HG02981 (cell line): Measurements from ENCODE around the gene UBR4.

Experiments used
- ATAC-seq: cut with Tn5 transposase; IDR thresholded peaks from one replicate; pipeline ENCODE4 v1.9.1; 2021; ENCODE audit warnings: mild to moderate bottlenecking, moderate library complexity; ENCODE audit not compliant: unreplicated experiment

Gene UBR4

DNA sequence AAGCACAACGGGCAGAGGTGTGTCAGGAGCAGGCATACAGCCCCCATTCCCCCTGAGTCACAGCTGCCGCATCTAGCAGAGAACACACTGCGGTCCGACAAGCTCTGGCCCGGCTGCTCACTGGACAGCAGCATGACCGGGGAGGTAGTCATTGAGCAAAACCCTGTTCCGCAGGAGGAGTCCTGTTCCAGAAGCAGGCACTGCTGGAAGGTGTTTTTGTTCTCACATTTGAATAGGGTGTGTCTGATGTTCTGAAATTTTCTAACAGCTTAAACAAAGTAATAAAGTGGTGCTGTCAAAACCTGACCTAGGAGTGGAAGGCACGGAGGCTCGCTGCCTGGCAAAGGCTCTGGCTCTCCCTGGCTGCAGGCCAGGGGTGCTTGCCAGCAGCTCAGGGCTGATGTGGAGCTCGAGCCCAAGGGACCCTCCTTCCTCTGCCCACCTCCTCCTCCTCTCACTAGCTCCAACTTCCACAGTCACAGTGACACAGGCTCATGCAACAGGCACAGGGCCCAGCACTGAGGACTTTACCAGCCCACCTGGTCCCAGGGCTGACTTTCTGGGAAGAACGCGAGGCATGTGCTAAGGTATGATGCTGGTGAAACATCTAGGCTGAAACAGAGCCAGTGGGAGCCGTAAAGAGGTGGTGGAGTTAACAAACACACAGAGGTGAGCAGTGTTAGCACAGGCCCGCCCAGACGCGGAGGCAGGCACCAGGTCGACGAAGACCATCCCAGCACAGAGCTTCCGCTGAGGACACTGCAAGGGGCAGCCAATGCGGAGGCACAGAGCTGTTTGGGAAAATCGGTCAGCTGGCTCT is 135.0 kb downstream of the UBR4 start:
- ATAC-seq, result no peak

- ATAC-seq, result no peak
Measured at GRCh38 chr1:19074361-19074901, 135.6 kb downstream of the UBR4 start.

DNA sequence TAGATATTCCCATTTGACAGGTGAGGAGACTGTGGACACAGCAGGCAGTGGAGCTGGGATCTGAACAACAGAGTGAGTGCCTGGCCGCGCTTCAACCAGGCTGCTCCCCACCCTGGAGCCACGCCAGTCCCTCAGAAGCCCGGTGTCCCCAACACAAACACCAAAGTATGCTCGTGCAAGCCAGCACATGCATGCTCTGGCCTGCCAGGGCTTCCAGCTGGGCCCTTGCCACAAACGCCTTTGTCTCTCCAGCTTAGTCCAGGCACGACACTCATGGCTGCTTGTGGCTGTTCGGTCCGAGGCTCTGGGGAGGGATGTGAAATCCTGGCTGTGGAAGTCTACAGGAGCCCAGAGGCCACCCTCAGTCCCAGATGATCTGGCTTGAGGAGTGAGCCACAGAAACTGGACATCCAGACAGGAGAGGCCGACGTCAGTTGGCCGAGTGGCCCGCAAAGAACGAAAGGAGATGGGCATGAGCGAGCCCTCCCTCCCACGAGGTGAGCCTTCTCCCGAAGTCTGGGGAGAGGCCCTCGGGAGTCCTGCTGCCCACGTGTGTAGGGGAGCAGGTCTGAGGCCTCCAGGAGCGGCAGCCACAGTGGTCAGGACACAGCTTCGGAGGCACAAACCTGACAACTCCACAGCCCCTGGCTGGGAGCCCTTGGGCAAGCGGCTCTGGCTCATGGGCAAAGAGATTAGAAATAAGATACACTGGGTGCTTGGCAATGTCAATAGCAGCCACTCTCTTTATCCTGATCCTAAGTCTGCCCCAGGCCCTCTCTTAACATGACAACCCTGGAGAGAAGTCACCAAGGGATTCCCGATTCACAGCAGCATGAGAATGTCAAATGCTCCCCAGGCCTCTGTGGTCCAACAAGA is 136.5 kb downstream of the UBR4 start:
- ATAC-seq, result no peak

DNA sequence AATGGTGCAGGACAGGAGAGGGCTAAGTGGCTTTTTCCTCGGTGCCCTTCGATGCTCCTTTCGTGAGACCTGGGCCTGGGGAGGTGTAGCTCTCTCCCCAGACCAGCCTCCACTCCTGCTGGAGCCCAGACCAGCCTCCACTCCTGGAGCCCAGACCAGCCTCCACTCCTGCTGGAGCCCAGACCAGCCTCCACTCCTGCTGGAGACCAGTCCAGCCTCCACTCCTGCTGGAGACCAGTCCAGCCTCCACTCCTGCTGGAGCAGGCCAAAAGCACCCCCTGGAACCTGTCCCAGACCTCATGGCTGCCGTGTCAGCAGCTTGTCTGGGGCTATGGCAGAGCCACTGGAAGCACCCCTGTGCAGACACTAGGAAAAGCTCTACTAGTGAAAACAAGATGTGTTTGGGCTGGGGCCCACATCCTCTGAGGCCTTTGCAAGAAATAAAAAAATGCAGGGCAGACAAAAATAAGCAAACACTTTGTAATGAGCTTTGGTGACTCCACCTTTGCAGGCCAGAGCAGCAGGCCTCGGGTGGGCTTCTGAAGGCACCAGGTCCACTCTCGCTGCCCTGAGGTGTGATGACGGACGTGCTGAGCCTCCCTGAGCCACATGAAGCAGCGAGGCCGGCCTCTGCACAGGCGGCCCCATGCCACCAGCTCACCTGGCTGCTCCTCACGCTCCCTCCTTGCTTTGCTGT is 137.6 kb downstream of the UBR4 start:
- no peak for ATAC-seq

GRCh38 chr1:19071674-19072281 is 138.3 kb downstream of the UBR4 start:
- ATAC-seq, result no peak

GRCh38 chr1:19070891-19071621 is 139.0 kb downstream of the UBR4 start:
- no peak for ATAC-seq

DNA sequence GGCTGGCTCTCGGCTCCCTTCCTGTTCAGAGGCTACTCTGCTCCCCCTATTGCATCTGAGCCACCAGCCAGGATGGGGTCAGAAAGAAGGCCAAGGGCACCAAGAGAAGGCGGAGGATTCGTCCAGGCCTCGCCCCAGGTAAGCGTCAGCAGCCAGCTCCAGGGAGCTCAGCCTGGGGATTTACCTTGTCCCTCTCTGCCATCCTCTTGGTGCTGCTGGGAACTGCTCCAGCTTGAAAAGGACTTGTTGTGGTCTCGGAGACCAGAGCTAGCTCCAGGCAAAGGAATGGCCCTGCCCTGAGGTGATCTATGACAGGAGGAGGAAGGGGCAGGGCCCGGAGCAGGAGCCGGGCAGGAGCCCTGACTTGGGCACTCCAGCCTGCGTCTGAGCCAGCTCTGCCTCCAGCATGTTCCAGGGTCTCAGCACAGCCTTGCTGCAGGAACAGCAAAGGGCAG is 139.8 kb downstream of the UBR4 start:
- ATAC-seq, result no peak

DNA sequence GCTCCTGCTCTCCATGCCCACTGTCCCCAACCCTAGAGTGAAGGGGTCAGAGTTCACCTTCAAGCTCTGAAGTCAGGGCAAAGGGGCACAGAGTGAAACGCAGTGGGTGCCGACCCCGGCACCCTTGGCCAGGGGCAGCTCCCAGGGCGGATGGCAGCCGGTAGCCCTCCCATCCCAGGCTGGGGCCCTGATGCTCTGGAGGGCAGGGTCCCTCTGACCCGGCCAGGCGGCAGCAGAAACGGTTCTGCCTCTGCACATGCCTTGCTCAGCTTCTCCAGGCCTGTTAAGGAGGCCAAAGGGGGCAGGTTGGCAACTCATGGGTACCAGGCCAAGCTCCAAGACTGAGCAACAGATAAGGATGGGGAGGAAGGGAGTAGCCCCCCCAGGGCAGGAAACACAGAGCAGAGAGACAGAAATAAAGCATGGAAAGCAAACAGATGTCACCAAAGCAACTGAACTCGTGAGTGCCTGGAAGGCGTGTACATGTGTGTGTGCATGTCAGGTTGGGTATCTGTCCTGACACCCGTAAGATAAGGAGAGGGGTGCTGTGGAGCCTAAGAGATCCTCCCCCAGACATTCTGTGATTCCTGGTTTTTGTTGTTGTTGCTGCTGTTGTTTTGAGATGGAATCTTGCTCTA is 141.3 kb downstream of the UBR4 start:
- no peak for ATAC-seq

DNA sequence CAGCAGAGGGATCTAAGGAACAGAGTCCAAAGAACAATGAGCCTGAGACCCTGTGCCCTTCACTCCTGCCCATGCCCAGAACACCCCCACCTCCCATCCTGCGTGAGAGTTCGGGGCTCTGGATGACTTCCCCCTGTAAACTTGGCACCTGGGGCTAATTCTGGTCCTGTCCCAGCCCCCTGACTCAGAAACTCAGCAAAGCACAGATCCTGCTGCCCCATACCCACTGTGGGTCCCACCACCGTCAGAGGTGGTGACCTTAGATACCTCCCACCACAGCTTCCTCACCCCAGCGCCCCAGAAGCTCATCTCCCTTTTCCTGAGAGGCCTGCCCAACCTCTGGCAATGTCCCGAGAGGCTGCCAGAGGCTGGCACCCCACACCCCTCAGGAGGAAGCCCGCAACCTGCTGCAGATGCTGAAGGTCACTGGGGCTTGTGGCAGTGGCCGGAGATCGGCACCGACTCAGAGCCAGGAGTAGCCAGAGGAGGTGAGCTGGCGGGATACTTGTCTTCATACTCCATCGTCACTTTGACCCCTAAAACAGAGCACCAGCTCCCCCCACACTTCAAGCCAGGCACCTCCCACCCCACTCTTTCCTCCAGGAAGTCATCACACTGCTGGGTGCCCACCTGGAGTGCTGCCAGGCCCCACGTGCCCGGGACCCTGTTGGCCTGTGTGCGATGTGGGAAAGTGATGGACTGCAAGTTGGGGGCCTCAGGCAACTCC is 142.0 kb downstream of the UBR4 start:
- no peak for ATAC-seq

GRCh38 chr1:19067182-19067911 is 142.7 kb downstream of the UBR4 start:
- ATAC-seq, result no peak

GRCh38 chr1:19066874-19067181 is 143.2 kb downstream of the UBR4 start:
- ATAC-seq, result no peak

- ATAC-seq, result no peak
Measured at GRCh38 chr1:19066248-19066873, 143.7 kb downstream of the UBR4 start.

GRCh38 chr1:19065526-19066247 is 144.4 kb downstream of the UBR4 start:
- ATAC-seq, result no peak

GRCh38 chr1:19064906-19065450 is 145.1 kb downstream of the UBR4 start:
- ATAC-seq, result no peak

GRCh38 chr1:19063122-19063521 is 146.9 kb downstream of the UBR4 start:
- no peak for ATAC-seq

DNA sequence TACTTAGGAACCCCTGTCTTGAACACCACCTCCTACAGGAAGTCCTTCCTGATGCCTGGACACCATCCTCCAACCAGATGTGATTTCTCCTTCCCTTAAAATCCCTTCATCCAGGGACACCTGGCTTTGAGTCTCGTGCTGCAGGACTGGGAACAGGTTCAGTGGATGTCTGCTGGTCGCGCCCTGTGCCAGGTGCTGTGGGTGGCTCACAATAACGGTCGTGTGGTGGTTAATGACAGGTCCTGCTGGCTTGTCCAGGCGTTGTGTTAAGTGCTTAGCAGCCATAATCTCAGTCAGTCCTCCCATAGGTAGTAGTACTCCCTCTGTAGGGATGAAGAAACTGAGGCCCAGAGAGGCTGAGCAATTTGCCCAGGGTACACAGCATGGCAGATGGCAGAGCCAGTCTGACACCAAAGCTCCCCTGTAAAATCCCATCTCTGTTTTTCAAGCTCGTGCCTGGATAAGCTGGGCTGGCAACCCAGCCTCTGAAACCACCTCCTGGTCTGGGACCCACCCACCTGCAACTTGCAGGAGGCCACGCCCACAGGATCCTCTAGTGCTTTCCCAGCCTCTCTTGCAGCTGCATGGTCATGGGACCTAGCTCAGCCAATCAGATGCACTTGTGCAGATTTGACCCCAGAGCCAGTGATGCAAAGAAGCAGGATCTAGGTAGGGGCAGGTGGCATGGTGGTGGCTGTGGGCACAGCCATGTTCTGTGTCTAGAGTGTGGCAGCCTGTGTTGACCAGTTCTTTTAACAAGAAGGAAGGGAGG is 147.6 kb downstream of the UBR4 start:
- ATAC-seq, result no peak
